GM12872 (cell line): ENCODE results near the gene TBATA.

Source experiments
- TF ChIP-seq, protein P1 (sequence below): IDR thresholded peaks from 3 replicates; pipeline ENCODE4 v1.5.1; 2011; ENCODE audit warnings: low read depth, mild to moderate bottlenecking, low read length, moderate library complexity; ENCODE audit not compliant: insufficient read depth

TBATA gene, protein sequence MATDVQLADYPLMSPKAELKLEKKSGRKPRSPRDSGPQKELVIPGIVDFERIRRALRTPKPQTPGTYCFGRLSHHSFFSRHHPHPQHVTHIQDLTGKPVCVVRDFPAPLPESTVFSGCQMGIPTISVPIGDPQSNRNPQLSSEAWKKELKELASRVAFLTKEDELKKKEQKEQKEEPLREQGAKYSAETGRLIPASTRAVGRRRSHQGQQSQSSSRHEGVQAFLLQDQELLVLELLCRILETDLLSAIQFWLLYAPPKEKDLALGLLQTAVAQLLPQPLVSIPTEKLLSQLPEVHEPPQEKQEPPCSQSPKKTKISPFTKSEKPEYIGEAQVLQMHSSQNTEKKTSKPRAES

DNA sequence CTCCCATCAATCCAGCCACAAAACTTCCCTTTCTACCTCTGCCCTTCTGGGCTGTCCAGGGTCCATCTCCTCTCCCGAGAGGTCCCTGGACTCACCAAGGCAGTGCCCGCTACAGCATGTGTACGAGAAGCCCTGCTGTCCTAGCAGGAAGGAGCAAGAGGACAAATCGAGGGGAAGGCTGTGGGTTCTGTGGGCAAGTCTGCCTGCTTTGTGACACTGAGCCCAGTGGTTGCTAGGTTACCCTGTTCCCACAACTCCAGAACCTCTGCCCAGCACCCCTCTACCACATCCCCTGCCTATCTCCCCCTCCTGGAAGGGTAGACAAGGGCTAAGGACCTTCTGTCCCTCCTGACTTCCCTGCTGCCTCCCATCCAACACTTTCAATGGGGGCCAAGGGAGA is at the start of gene TBATA:
TBATA (minus strand) TSS at position 188 of the 400 bp plus-strand sequence. CDS start 1,998 bp downstream, outside the sequence.
- TF ChIP-seq, protein P1, sequence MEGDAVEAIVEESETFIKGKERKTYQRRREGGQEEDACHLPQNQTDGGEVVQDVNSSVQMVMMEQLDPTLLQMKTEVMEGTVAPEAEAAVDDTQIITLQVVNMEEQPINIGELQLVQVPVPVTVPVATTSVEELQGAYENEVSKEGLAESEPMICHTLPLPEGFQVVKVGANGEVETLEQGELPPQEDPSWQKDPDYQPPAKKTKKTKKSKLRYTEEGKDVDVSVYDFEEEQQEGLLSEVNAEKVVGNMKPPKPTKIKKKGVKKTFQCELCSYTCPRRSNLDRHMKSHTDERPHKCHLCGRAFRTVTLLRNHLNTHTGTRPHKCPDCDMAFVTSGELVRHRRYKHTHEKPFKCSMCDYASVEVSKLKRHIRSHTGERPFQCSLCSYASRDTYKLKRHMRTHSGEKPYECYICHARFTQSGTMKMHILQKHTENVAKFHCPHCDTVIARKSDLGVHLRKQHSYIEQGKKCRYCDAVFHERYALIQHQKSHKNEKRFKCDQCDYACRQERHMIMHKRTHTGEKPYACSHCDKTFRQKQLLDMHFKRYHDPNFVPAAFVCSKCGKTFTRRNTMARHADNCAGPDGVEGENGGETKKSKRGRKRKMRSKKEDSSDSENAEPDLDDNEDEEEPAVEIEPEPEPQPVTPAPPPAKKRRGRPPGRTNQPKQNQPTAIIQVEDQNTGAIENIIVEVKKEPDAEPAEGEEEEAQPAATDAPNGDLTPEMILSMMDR: no peak

DNA sequence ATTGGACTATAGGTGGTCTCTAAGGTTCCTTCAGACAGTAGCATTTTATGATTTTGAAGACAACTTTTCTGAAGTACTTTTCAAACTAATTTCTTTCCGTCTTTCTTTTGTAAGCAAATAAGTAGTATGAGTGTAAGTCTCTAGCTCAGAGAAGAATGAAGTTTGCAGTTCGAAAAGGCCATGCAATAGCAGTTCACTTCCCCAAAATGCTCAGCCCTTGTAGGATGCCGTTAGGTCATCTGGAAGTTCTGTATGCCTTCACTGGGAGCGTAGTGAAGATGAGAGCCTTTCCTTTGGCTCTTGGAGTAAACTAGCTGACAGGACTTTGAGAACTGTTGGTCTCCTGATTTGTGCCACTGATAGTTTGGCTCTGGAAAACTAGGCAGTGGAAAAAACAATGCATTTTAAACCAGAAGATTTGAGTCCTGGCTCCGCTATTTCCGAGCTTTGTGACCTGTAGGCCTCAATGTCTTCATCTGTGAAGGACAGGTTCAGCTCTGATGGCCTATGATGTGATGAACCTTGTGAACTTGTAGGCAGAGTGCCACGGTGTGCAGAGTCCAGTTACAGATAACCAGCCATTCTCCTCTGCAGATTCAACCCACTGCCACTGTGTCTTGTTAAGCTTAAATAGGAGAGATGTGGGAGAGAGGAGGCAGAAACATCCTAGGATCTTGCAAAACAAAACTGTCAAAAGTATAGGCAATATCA is 49.4 kb upstream of the TBATA start:
- TF ChIP-seq, protein P1: no peak

DNA sequence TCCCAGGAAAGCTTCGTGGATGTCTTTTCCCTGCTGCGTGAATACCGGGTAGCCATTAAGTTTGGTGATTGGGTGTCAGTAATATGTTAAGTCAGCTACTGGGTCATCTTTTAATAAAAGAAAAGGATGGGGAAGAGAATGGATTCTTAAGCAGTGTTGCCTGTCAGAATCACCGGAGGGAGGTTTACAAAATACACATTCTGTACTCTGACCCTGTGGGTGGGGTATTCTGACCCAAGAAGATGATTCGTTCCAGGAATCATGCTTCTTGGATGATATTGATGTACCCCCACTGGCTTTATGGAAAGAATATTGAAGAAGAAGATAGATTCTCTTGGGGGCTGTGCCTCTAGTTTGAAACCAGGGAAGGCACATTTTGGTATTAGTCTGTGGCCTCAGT is 48.8 kb upstream of the TBATA start:
- TF ChIP-seq, protein P1: no peak

DNA sequence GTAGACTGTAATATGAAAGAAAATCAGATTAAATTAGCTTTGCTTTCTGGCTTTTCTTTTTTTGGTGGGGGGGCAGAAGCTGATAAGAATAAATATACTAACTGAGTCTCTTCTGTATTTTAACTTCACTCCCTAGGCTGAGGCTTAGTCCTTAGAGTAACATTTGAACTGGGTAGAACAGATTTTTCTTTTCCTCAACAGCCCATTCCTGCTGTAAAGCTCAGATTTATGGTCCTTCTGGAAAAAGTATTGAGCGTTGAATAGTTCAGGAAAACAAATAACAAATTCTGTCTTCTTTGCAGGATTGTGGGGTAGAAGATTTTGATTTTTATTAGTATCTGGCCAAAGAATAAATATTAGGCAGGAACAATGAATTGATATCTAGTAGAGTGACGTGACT is 48.4 kb upstream of the TBATA start:
- TF ChIP-seq, protein P1: no peak

DNA sequence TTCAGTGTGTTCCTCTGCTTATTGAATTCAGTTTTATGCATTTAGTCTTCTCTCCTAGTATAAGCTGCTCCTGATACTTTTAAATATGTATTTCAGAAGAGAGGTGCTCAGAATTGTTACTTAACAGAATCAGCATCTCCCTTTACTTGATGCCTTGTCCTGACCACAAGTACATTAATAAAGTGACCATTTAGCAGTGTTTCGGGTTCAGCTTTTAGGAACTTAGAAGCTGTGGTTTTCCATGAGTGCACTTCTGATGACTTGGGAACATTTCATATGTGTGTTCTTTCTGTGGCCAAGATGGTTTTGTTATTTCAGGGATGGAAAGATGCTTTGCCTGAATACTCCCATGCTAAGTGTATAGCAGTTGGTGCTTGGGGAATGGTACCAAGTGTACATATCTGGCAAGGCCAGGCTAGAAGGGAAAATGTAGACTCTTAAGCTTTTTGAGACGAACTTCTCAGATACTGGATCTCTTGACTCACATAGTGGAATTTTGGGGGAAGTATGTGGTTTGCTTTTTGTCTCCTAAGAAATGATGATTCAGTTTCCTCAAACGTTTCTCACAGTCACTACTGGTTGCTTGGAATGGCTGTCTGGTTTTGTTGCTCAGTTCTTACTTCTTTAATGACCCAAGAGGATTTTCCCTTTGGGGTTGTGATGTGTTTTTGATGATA is 47.8 kb upstream of the TBATA start:
- TF ChIP-seq, protein P1: no peak

DNA sequence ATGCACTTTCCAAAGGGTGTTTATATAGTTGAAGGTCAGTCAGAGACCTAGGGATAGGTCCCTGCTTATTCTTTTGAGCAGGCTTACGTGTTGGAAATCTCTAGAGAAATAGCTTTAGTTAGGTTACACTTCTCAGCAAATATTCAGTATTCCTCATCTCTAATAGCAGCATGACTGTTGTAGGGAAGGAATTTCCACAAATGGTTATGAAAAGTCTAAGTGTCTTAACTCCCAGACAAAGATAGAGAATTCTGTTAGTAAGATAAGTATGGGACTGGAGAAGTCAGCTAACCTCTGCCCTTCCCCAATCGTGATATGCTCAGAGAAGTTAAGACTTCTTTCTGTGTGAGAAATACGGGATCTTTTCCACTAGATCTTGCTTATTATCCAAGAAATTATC is 47.0 kb upstream of the TBATA start:
- TF ChIP-seq, protein P1: no peak

DNA sequence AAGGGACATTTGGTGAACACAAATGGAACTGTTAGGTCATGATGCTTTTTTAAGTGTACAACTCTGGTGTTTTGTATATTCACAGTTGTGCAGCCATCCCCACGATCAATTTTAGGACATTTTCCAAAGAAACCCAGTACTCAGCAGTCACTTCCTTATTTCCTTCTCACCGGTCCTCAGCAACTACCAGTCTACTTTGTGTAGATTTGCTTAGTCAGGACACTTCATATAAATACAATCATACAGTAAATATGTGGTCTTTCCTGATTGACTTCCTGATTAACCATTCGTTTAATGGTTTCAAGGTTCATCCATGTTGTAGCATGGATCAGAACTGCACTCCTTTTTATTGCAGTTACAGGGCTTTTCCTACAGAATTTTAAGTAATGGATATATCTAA is 45.0 kb upstream of the TBATA start:
- TF ChIP-seq, protein P1: no peak
